Osteocyte (in vitro differentiated cells): Measurements from ENCODE around the gene SRRM1. TPM values are rescaled to one million over a fixed set of nuclear protein-coding genes. Genes with fewer than 3 reads are reported as not detected.

ENCODE experiments used
- DNase-seq: peaks from one replicate; pipeline ENCODE4 v3.0.0; 2021; ENCODE audit warnings: mixed read lengths; ENCODE audit not compliant: unreplicated experiment; ENCODE audit errors: extremely low spot score
- H3K27ac Mint-ChIP-seq: one replicate; pipeline ENCODE4 v1.8.0; 2021; ENCODE audit warnings: mild to moderate bottlenecking, mixed read lengths; ENCODE audit not compliant: unreplicated experiment
- H3K27me3 Mint-ChIP-seq: one replicate; pipeline ENCODE4 v1.8.0; 2021; ENCODE audit warnings: mixed read lengths; ENCODE audit not compliant: unreplicated experiment
- H3K36me3 Mint-ChIP-seq: one replicate; pipeline ENCODE4 v1.8.0; 2021; ENCODE audit warnings: mixed read lengths; ENCODE audit not compliant: unreplicated experiment
- H3K4me1 Mint-ChIP-seq: one replicate; pipeline ENCODE4 v1.8.0; 2021; ENCODE audit warnings: mixed read lengths; ENCODE audit not compliant: unreplicated experiment
- H3K4me3 Mint-ChIP-seq: one replicate; pipeline ENCODE4 v1.8.0; 2021; ENCODE audit warnings: mild to moderate bottlenecking, moderate library complexity, mixed read lengths; ENCODE audit not compliant: unreplicated experiment
- H3K9me3 Mint-ChIP-seq: one replicate; pipeline ENCODE4 v1.8.0; 2021; ENCODE audit warnings: mixed read lengths; ENCODE audit not compliant: unreplicated experiment
- total RNA-seq: library from RNA; stranded (reverse); gene quantifications from 2 replicates; pipeline ENCODE4 v1.2.1, GENCODE V29; 2021
- TF ChIP-seq, protein P1 (sequence below): fragments of 200-600 bp; sonication (generic); IDR thresholded peaks from 2 replicates; pipeline ENCODE4 v1.5.0; 2021; ENCODE audit warnings: antibody characterized with exemption, mild to moderate bottlenecking, moderate library complexity

SRRM1 gene
- total RNA-seq, 1 donor from 2014 or later, result 110 TPM

DNA sequence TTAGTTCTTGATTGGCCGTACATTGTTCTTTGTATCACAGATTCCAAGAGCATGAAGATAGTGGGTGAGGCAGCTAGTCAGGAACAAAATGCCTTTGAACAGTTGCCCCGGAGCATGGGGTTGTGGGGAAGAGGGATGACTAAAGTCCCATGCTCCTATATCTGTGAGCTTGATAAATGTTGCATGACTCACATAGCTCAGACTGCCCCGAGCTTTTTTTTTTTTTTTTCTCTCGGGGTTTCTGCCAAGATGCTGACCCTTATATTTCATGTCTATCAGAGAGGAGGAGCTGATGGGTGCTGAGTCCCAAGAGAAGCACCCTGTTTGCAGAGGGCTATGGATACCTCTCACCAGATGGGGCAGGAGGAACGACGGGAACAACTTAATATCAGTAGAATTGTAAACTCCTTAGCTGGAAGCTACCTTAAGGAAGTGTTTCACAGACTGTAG is 40.6 kb downstream of the SRRM1 start:
- peaks cover 24% of the 10 kb centered on the region for H3K4me1 Mint-ChIP-seq
- TF ChIP-seq, protein P1, sequence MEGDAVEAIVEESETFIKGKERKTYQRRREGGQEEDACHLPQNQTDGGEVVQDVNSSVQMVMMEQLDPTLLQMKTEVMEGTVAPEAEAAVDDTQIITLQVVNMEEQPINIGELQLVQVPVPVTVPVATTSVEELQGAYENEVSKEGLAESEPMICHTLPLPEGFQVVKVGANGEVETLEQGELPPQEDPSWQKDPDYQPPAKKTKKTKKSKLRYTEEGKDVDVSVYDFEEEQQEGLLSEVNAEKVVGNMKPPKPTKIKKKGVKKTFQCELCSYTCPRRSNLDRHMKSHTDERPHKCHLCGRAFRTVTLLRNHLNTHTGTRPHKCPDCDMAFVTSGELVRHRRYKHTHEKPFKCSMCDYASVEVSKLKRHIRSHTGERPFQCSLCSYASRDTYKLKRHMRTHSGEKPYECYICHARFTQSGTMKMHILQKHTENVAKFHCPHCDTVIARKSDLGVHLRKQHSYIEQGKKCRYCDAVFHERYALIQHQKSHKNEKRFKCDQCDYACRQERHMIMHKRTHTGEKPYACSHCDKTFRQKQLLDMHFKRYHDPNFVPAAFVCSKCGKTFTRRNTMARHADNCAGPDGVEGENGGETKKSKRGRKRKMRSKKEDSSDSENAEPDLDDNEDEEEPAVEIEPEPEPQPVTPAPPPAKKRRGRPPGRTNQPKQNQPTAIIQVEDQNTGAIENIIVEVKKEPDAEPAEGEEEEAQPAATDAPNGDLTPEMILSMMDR, result peak; percentile 6
- no peaks in the 10 kb centered on the region for H3K36me3 Mint-ChIP-seq
- DNase-seq, result no peak
- no peaks in the 10 kb centered on the region for H3K9me3 Mint-ChIP-seq
- no peak overlapping the region for H3K4me3 Mint-ChIP-seq
- H3K27me3 Mint-ChIP-seq, result no peaks in the 10 kb centered on the region
- peak overlapping the region; percentile 65 for H3K27ac Mint-ChIP-seq

DNA sequence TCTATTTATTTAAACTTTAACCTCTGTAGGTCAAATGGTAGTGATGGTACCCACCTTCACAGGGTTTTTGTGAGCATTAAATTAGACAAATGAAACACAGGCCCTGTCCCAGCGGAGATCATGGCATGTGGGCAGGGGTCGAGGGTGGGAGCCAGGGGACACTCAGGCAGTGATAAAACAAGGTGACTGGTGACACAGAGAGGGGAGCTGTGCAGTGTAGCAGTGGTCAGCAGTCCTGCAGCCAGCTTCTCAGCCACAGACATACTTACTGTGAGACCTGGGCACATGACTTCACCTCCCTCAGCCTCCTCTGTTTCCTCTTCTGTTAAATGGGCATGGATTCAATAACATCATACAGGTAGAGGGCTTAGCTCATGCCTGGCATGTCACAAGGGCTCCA is 44.9 kb downstream of the SRRM1 start:
- no peak for DNase-seq
- TF ChIP-seq, protein P1, result no peak
- Mint-ChIP-seq H3K4me3 (no peak overlapping the region), H3K27ac (no peak overlapping the region), H3K36me3 (no peaks in the 10 kb centered on the region), H3K4me1 (peaks cover 18% of the 10 kb centered on the region), H3K9me3 (no peaks in the 10 kb centered on the region), H3K27me3 (no peaks in the 10 kb centered on the region)

DNA sequence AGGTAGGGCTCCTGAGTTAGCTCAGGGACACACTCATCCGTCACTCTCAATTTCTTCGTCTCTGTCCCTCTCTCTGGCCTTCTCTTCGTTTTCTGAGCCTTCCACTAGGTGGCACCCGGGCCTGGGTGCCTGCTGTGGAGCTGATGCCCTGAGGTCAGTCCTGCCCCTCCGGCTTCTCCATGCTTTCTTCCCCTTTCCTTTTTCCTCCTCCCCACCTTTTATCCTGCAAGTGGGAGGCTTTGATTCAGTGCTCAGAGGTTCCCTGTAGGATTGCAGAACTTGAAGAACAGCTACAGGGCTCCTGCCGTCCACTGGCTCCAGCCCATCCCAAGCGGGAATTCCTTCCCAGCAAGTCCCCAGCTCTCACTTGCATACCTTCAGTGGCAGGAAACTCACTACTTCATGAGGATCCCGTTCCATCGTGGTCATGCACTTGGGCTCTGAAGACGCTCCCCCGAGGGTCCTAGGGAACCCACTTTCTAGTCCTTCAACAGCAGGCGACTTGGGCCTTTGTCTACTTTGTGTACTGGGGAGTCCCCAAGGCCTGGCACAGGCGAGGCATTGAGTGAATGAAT is 45.6 kb downstream of the SRRM1 start:
- Mint-ChIP-seq H3K27me3 (no peaks in the 10 kb centered on the region), H3K4me1 (peaks cover 12% of the 10 kb centered on the region), H3K27ac (peak overlapping the region; percentile 35), H3K36me3 (no peaks in the 10 kb centered on the region), H3K4me3 (no peak overlapping the region), H3K9me3 (no peaks in the 10 kb centered on the region)
- TF ChIP-seq, protein P1, result peak; percentile 91
- peak; percentile 88 for DNase-seq

DNA sequence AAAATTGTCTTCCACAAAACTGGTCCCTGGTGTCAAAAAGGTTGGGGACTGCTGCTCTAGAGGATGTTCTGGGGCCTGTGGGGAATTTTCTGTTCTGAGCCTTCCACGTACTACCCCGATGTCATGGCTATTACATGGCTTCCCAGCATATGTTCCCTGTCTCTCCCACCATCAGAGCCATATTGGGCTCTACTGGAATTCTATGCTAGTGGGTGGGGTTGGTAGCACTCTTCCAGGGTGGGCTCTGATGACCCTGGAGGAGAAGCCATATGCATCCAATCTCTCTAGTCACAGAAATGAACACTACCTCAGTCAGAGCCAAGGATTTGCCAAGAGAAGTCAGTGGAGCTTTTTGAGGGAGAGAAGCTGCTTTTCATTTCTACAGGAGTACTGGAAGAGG is 47.9 kb downstream of the SRRM1 start:
- Mint-ChIP-seq H3K27ac (no peak overlapping the region), H3K9me3 (no peaks in the 10 kb centered on the region), H3K36me3 (no peaks in the 10 kb centered on the region), H3K4me3 (no peak overlapping the region), H3K27me3 (no peaks in the 10 kb centered on the region), H3K4me1 (peaks cover 19% of the 10 kb centered on the region)
- TF ChIP-seq, protein P1, result no peak
- no peak for DNase-seq

DNA sequence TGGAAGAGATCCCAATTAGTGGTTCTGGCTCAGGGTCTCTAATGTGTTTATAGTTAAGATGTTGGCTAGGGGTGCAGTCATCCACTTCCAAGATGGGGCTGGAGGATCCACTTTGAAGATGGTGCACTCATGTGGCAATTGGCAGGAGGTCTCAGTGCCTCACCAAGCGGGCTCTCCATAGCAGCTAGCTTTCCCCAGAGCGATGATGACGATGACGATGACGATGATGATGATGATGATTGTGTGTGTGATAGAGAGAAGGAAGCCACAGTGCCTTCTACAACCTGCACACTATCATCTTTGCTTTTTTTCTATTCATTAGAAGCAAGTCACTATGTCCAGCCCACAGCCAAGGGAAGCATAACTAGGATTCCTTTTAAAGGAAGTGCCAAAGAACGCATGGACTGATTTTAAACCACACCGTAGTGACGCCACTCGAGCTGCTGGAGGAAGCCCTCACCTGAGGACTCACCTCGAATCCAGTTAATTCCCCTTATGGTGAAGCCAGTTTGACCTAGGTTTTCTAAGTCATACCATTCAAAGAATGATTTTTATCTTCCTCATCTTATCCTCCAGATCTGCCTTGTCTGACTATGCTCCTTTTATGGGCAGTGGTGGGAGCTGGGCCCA is 49.4 kb downstream of the SRRM1 start:
- Mint-ChIP-seq H3K4me1 (peaks cover 19% of the 10 kb centered on the region), H3K9me3 (no peaks in the 10 kb centered on the region), H3K27ac (no peak overlapping the region), H3K36me3 (no peaks in the 10 kb centered on the region), H3K4me3 (no peak overlapping the region), H3K27me3 (no peaks in the 10 kb centered on the region)
- no peak for DNase-seq
- TF ChIP-seq, protein P1, result no peak
